Measurements from ENCODE around the gene GMDS.

Gene GMDS

GRCh38 chr6:2204272-2204671 lies 41.1 kb downstream of the GMDS start:
- no peaks in the 10 kb centered on the region for H3K36me3 Mint-ChIP-seq (ENCODE audit: low read depth)
- no peak overlapping the region for H3K27ac Mint-ChIP-seq
- no peak overlapping the region for H3K4me3 Mint-ChIP-seq
- H3K27me3 Mint-ChIP-seq (ENCODE audit: low read depth), result no peaks in the 10 kb centered on the region
- no peaks in the 10 kb centered on the region for H3K4me1 Mint-ChIP-seq (ENCODE audit: low read depth)
- no peaks in the 10 kb centered on the region for H3K9me3 Mint-ChIP-seq

GRCh38 chr6:2203264-2203663 lies 42.1 kb downstream of the GMDS start:
- Mint-ChIP-seq H3K27ac (no peak overlapping the region), H3K27me3 (ENCODE audit: low read depth) (no peaks in the 10 kb centered on the region), H3K4me1 (ENCODE audit: low read depth) (no peaks in the 10 kb centered on the region)

GRCh38 chr6:2197984-2198383 lies 47.4 kb downstream of the GMDS start:
- no peak overlapping the region for H3K4me3 Mint-ChIP-seq

More at GRCh38 chr6:2203264-2203663, 42.1 kb downstream of the GMDS start:
- no peak overlapping the region for H3K4me3 Mint-ChIP-seq
- no peaks in the 10 kb centered on the region for H3K9me3 Mint-ChIP-seq
- H3K36me3 Mint-ChIP-seq (ENCODE audit: low read depth), result no peaks in the 10 kb centered on the region

GRCh38 chr6:2197177-2197671 lies 48.2 kb downstream of the GMDS start:
- Mint-ChIP-seq H3K27ac (no peak overlapping the region), H3K27me3 (ENCODE audit: low read depth) (peaks cover 3% of the 10 kb centered on the region), H3K4me3 (no peak overlapping the region), H3K9me3 (no peaks in the 10 kb centered on the region), H3K36me3 (ENCODE audit: low read depth) (no peaks in the 10 kb centered on the region), H3K4me1 (ENCODE audit: low read depth) (no peaks in the 10 kb centered on the region)

More at GRCh38 chr6:2197984-2198383, 47.4 kb downstream of the GMDS start:
- Mint-ChIP-seq H3K4me1 (ENCODE audit: low read depth) (no peaks in the 10 kb centered on the region), H3K27ac (no peak overlapping the region), H3K36me3 (ENCODE audit: low read depth) (no peaks in the 10 kb centered on the region), H3K9me3 (no peaks in the 10 kb centered on the region), H3K27me3 (ENCODE audit: low read depth) (peaks cover 3% of the 10 kb centered on the region)

- H3K27ac Mint-ChIP-seq, result no peak overlapping the region
- H3K36me3 Mint-ChIP-seq (ENCODE audit: low read depth), result no peaks in the 10 kb centered on the region
- no peaks in the 10 kb centered on the region for H3K4me1 Mint-ChIP-seq (ENCODE audit: low read depth)
- no peak overlapping the region for H3K4me3 Mint-ChIP-seq
- H3K9me3 Mint-ChIP-seq, result no peaks in the 10 kb centered on the region
- H3K27me3 Mint-ChIP-seq (ENCODE audit: low read depth), result peaks cover 3% of the 10 kb centered on the region
Measured at GRCh38 chr6:2196079-2196679, 49.2 kb downstream of the GMDS start.

- Mint-ChIP-seq H3K9me3 (no peaks in the 10 kb centered on the region), H3K27ac (no peak overlapping the region), H3K27me3 (ENCODE audit: low read depth) (peaks cover 6% of the 10 kb centered on the region), H3K36me3 (ENCODE audit: low read depth) (no peaks in the 10 kb centered on the region), H3K4me3 (no peak overlapping the region), H3K4me1 (ENCODE audit: low read depth) (no peaks in the 10 kb centered on the region)
Measured at GRCh38 chr6:2194643-2195042, 50.8 kb downstream of the GMDS start.

- no peaks in the 10 kb centered on the region for H3K36me3 Mint-ChIP-seq (ENCODE audit: low read depth)
- peaks cover 10% of the 10 kb centered on the region for H3K27me3 Mint-ChIP-seq (ENCODE audit: low read depth)
- H3K9me3 Mint-ChIP-seq, result no peaks in the 10 kb centered on the region
- H3K4me1 Mint-ChIP-seq (ENCODE audit: low read depth), result no peaks in the 10 kb centered on the region
- no peak overlapping the region for H3K4me3 Mint-ChIP-seq
- H3K27ac Mint-ChIP-seq, result no peak overlapping the region
Measured at GRCh38 chr6:2193931-2194330, 51.5 kb downstream of the GMDS start.

GRCh38 chr6:2192976-2193375 lies 52.4 kb downstream of the GMDS start:
- H3K27me3 Mint-ChIP-seq (ENCODE audit: low read depth), result peaks cover 15% of the 10 kb centered on the region
- no peak overlapping the region for H3K27ac Mint-ChIP-seq
- H3K4me3 Mint-ChIP-seq, result no peak overlapping the region
- H3K4me1 Mint-ChIP-seq (ENCODE audit: low read depth), result no peaks in the 10 kb centered on the region
- H3K36me3 Mint-ChIP-seq (ENCODE audit: low read depth), result no peaks in the 10 kb centered on the region
- no peaks in the 10 kb centered on the region for H3K9me3 Mint-ChIP-seq

- Mint-ChIP-seq H3K27ac (no peak overlapping the region), H3K27me3 (ENCODE audit: low read depth) (peaks cover 13% of the 10 kb centered on the region), H3K4me3 (no peak overlapping the region), H3K9me3 (no peaks in the 10 kb centered on the region), H3K4me1 (ENCODE audit: low read depth) (no peaks in the 10 kb centered on the region), H3K36me3 (ENCODE audit: low read depth) (no peaks in the 10 kb centered on the region)
Measured at GRCh38 chr6:2191390-2191740, 54.0 kb downstream of the GMDS start.

- Mint-ChIP-seq H3K9me3 (no peaks in the 10 kb centered on the region), H3K27me3 (ENCODE audit: low read depth) (peaks cover 13% of the 10 kb centered on the region), H3K27ac (no peak overlapping the region), H3K4me1 (ENCODE audit: low read depth) (no peaks in the 10 kb centered on the region), H3K36me3 (ENCODE audit: low read depth) (no peaks in the 10 kb centered on the region), H3K4me3 (no peak overlapping the region)
Measured at GRCh38 chr6:2190661-2191389, 54.6 kb downstream of the GMDS start.

GRCh38 chr6:2188856-2189384 lies 56.5 kb downstream of the GMDS start:
- Mint-ChIP-seq H3K9me3 (no peaks in the 10 kb centered on the region), H3K36me3 (ENCODE audit: low read depth) (no peaks in the 10 kb centered on the region), H3K27me3 (ENCODE audit: low read depth) (peaks cover 13% of the 10 kb centered on the region), H3K27ac (no peak overlapping the region), H3K4me1 (ENCODE audit: low read depth) (no peaks in the 10 kb centered on the region), H3K4me3 (no peak overlapping the region)

- Mint-ChIP-seq H3K4me1 (ENCODE audit: low read depth) (no peaks in the 10 kb centered on the region), H3K36me3 (ENCODE audit: low read depth) (no peaks in the 10 kb centered on the region)
Measured at GRCh38 chr6:2188397-2188796, 57.0 kb downstream of the GMDS start.

GRCh38 chr6:2187826-2188225 lies 57.6 kb downstream of the GMDS start:
- no peaks in the 10 kb centered on the region for H3K9me3 Mint-ChIP-seq
- H3K36me3 Mint-ChIP-seq (ENCODE audit: low read depth), result no peaks in the 10 kb centered on the region

More at GRCh38 chr6:2188397-2188796, 57.0 kb downstream of the GMDS start:
- H3K27me3 Mint-ChIP-seq (ENCODE audit: low read depth), result peaks cover 13% of the 10 kb centered on the region
- H3K9me3 Mint-ChIP-seq, result no peaks in the 10 kb centered on the region
- H3K27ac Mint-ChIP-seq, result no peak overlapping the region
- H3K4me3 Mint-ChIP-seq, result no peak overlapping the region

GRCh38 chr6:2186516-2186915 lies 58.9 kb downstream of the GMDS start:
- Mint-ChIP-seq H3K27ac (no peak overlapping the region), H3K36me3 (ENCODE audit: low read depth) (no peaks in the 10 kb centered on the region)

More at GRCh38 chr6:2187826-2188225, 57.6 kb downstream of the GMDS start:
- H3K27ac Mint-ChIP-seq, result no peak overlapping the region
- no peak overlapping the region for H3K4me3 Mint-ChIP-seq
- H3K4me1 Mint-ChIP-seq (ENCODE audit: low read depth), result no peaks in the 10 kb centered on the region
- peaks cover 13% of the 10 kb centered on the region for H3K27me3 Mint-ChIP-seq (ENCODE audit: low read depth)

GRCh38 chr6:2185466-2185865 lies 59.9 kb downstream of the GMDS start:
- Mint-ChIP-seq H3K4me1 (ENCODE audit: low read depth) (peaks cover 6% of the 10 kb centered on the region), H3K9me3 (no peaks in the 10 kb centered on the region), H3K4me3 (no peak overlapping the region), H3K27ac (no peak overlapping the region), H3K36me3 (ENCODE audit: low read depth) (no peaks in the 10 kb centered on the region), H3K27me3 (ENCODE audit: low read depth) (peaks cover 17% of the 10 kb centered on the region)

More at GRCh38 chr6:2186516-2186915, 58.9 kb downstream of the GMDS start:
- Mint-ChIP-seq H3K9me3 (no peaks in the 10 kb centered on the region), H3K27me3 (ENCODE audit: low read depth) (peaks cover 17% of the 10 kb centered on the region), H3K4me3 (no peak overlapping the region), H3K4me1 (ENCODE audit: low read depth) (peaks cover 6% of the 10 kb centered on the region)
